Activated naive CD8-positive, alpha-beta T cell treated with anti-CD3 and anti-CD28 coated beads, Interleukin-2, amount 10 ng/mL, durations not matched to agents 7 days and 5 days (primary cell): Measurements from ENCODE around the gene SFTA2. TPM values are rescaled to one million over a fixed set of nuclear protein-coding genes. Genes with fewer than 3 reads are reported as not detected.
"Not testable (repeated sequence)": the region's sequence is repeated elsewhere in the genome, so short reads cannot be mapped to it uniquely, and the experiment has no call there.

ENCODE experiments used
- ATAC-seq: fragments of 150-1000 bp; cut with Tn5 transposase; one replicate; pipeline ENCODE4 v1.10.0; 2021; ENCODE audit warnings: low read depth, moderate library complexity
- POLR2A ChIA-PET: fragments of 350-600 bp; sonication (Branson Sonifier 250); formaldehyde crosslinking; loops from one replicate; lab custom pipeline; 2021; ENCODE audit warnings: antibody characterized with exemption; lab: Charles Lee
- DNase-seq: peaks from one replicate; pipeline ENCODE4 v3.0.0; 2021
- H3K27ac Mint-ChIP-seq: one replicate; pipeline ENCODE4 v1.8.0; 2022; ENCODE audit warnings: mild to moderate bottlenecking, mixed read lengths
- H3K27me3 Mint-ChIP-seq: one replicate; pipeline ENCODE4 v1.8.0; 2022; ENCODE audit warnings: mild to moderate bottlenecking, moderate library complexity, mixed read lengths
- H3K36me3 Mint-ChIP-seq: one replicate; pipeline ENCODE4 v1.8.0; 2021; ENCODE audit warnings: mild to moderate bottlenecking, mixed read lengths
- H3K4me1 Mint-ChIP-seq: one replicate; pipeline ENCODE4 v1.8.0; 2021; ENCODE audit warnings: mixed read lengths
- H3K4me3 Mint-ChIP-seq: one replicate; pipeline ENCODE4 v1.8.0; 2022; ENCODE audit warnings: mild to moderate bottlenecking, moderate library complexity, mixed read lengths
- H3K9me3 Mint-ChIP-seq: one replicate; pipeline ENCODE4 v1.8.0; 2021; ENCODE audit warnings: mixed read lengths
- total RNA-seq, 2 experiments: library from RNA; stranded (reverse); gene quantifications; one replicate each; pipeline ENCODE4 v1.2.3, GENCODE V29; 2021

SFTA2 gene
- total RNA-seq, 2 experiments from 2014 or later, result not detected

- DNase-seq (no peak), ATAC-seq (no peak)
- Mint-ChIP-seq H3K27ac (no peak overlapping the region), H3K36me3 (no peaks in the 10 kb centered on the region), H3K4me1 (no peaks in the 10 kb centered on the region), H3K27me3 (peaks cover 28% of the 10 kb centered on the region), H3K4me3 (no peak overlapping the region), H3K9me3 (no peaks in the 10 kb centered on the region)
- POLR2A ChIA-PET, result no interaction called here
These were observed 5.3 kb upstream of the SFTA2 start for GRCh38 chr6:30937265-30937664.

DNA sequence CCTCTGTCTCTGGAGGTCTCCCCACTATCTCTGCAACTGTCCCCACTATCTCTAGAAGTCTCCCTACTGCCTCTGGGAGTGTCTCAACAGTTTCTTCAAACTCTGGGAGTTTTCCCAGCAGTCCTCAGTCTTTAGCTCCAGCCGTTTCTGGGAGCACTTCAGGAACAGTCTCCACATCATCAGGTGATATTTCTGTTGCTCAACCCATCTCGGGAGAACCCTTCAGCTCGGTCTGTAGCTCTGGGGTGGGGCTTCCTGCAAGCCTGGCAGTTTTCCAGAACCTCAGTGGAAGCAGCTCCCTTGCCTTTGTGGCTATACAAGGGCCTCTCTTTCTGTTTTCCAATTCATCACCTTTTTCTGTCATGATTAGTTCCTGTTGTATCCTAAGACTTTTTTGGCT is 3.0 kb upstream of the SFTA2 start:
- H3K27me3 Mint-ChIP-seq, result peaks cover 12% of the 10 kb centered on the region
- no peak for ATAC-seq
- no peaks in the 10 kb centered on the region for H3K9me3 Mint-ChIP-seq
- H3K27ac Mint-ChIP-seq, result no peak overlapping the region
- H3K4me3 Mint-ChIP-seq, result no peak overlapping the region
- peaks cover 1% of the 10 kb centered on the region for H3K36me3 Mint-ChIP-seq
- POLR2A ChIA-PET, result no interaction called here
- no peaks in the 10 kb centered on the region for H3K4me1 Mint-ChIP-seq
- no peak for DNase-seq

DNA sequence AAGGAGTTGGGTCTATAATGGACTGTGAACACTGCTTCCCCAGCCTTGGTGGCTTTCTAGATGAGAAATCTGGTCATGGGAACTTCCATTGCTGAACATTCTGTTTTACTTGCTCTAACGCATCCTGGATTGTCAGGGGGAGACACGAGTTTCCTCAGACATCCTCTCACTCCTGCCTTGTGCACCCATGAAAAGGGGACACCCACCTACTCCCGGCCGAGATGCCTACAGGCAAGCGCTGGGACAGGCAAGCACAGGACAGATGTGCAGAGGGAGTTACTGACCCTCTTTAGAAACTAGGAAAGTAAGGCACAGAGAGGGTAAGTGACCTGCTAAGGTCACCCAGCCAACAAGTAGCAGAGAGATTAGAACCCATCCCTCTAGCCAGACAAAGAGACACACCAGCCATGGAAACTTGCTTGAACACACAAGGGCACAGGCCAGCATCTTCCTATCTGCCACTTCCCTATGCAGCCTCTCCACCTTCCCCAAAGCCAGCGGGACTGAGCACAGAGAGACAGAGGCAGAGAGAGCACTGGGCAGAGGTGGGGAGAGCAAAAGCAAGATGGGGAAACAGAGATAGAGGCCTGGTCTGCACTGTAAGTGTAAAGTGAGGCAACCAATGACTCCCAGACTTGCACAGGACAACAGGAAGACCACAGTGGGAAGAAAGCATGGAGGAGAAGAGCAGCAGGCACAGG is 845 bp upstream of the SFTA2 start:
- no peaks in the 10 kb centered on the region for H3K4me1 Mint-ChIP-seq
- H3K27ac Mint-ChIP-seq, result no peak overlapping the region
- peaks cover 7% of the 10 kb centered on the region for H3K27me3 Mint-ChIP-seq
- DNase-seq, result no peak
- POLR2A ChIA-PET, result no interaction called here
- peaks cover 3% of the 10 kb centered on the region for H3K9me3 Mint-ChIP-seq
- peaks cover 13% of the 10 kb centered on the region for H3K36me3 Mint-ChIP-seq
- no peak overlapping the region for H3K4me3 Mint-ChIP-seq
- no peak for ATAC-seq

DNA sequence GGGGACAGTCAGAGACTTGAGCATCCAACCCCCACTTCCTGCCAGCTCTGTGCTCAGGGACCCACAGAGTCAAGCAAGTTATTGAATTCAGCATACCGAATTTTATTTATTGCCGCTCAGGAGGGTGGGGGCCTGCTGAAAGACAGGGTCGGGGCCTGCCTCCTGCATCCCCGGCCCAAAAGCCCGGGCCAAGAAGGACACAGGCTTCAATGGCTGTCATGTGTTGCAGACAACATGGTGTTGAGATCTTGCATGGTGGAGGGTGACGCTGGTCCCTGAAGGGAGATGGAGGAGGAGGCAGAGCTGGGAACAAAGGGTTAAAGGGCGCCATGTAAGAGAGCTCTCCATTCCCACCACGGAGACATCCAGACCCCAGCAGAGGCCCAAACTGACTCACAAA is 698 bp downstream of the SFTA2 start:
- H3K36me3 Mint-ChIP-seq, result peaks cover 23% of the 10 kb centered on the region
- peaks cover 3% of the 10 kb centered on the region for H3K9me3 Mint-ChIP-seq
- ATAC-seq, result no peak
- no peak overlapping the region for H3K4me3 Mint-ChIP-seq
- H3K27ac Mint-ChIP-seq, result no peak overlapping the region
- H3K27me3 Mint-ChIP-seq, result peaks cover 5% of the 10 kb centered on the region
- POLR2A ChIA-PET, result interaction anchor here (1.6 kb wide), 1 partner anchor 24 kb away, joined by 3 read pairs; no protein-coding TSS in a partner anchor
- DNase-seq, result no peak
- H3K4me1 Mint-ChIP-seq, result no peaks in the 10 kb centered on the region

DNA sequence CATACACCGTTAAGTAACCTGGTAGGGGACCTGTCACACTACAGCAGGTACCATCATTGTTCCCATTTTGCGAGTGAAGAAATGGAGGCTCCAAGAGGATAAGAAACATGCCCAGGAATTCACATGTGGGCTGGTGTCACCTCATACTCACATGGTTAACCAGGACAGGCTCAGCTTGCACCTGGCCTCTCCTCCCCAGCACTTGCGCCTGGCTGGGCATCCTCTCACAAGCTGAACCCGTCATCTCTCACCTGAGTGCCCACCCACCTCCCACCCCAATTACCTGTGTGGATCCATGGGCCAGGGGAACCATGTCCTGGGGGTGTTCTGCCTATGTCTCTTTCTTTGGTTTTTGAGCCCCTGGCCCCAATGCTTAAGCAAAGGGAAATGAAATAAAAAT is 1.5 kb downstream of the SFTA2 start:
- Mint-ChIP-seq H3K27me3 (peaks cover 3% of the 10 kb centered on the region), H3K4me1 (no peaks in the 10 kb centered on the region), H3K4me3 (no peak overlapping the region), H3K36me3 (peaks cover 26% of the 10 kb centered on the region), H3K9me3 (peaks cover 3% of the 10 kb centered on the region), H3K27ac (no peak overlapping the region)
- no peak for DNase-seq
- POLR2A ChIA-PET, result interaction anchor here (1.6 kb wide), 1 partner anchor 25 kb away, joined by 3 read pairs; no protein-coding TSS in a partner anchor
- ATAC-seq, result no peak

- DNase-seq, result no peak
- no peaks in the 10 kb centered on the region for H3K4me1 Mint-ChIP-seq
These were observed 3.3 kb downstream of the SFTA2 start for GRCh38 chr6:30928677-30929076.

DNA sequence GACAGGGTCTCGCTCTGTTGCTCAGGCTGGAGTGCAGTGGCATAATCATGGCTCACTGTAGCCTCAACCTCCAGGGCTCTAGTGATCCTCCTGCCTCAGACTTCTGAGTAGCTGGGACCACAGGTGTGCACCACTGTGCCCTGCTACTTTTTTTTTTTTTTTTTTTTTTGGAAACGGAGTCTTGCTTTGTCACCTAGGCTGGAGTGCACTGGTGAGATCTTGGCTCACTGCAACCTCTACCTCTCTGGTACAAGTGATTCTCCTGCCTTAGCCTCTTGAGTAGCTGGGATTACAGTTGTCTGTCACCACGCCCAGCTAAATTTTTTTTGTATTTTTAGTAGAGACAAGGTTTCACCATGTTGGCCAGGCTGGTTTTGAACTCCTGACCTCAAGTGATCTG is 4.9 kb downstream of the SFTA2 start:
- H3K9me3 Mint-ChIP-seq, POLR2A ChIA-PET, H3K27ac Mint-ChIP-seq, ATAC-seq, DNase-seq, H3K27me3 Mint-ChIP-seq, H3K4me1 Mint-ChIP-seq, H3K4me3 Mint-ChIP-seq: not testable (repeated sequence)
- H3K36me3 Mint-ChIP-seq, result peaks cover 26% of the 10 kb centered on the region

More at GRCh38 chr6:30928677-30929076, 3.3 kb downstream of the SFTA2 start:
- ATAC-seq, result no peak
- POLR2A ChIA-PET, result interaction anchor here (0.7 kb wide), 1 partner anchor 15 kb away, joined by 3 read pairs; the partner anchor contains the start of gene VARS2
- peaks cover 3% of the 10 kb centered on the region for H3K9me3 Mint-ChIP-seq
- H3K4me3 Mint-ChIP-seq, result no peak overlapping the region
- H3K27me3 Mint-ChIP-seq, result no peaks in the 10 kb centered on the region
- H3K36me3 Mint-ChIP-seq, result peaks cover 26% of the 10 kb centered on the region
- H3K27ac Mint-ChIP-seq, result no peak overlapping the region

- DNase-seq, result no peak
- peaks cover 26% of the 10 kb centered on the region for H3K36me3 Mint-ChIP-seq
- no peaks in the 10 kb centered on the region for H3K27me3 Mint-ChIP-seq
- ATAC-seq, result no peak
- POLR2A ChIA-PET, result interaction anchor here (1.0 kb wide), 1 partner anchor 13 kb away, joined by 3 read pairs; the partner anchor contains the start of gene VARS2
- no peak overlapping the region for H3K27ac Mint-ChIP-seq
- H3K4me1 Mint-ChIP-seq, result peaks cover 5% of the 10 kb centered on the region
- no peak overlapping the region for H3K4me3 Mint-ChIP-seq
- peaks cover 3% of the 10 kb centered on the region for H3K9me3 Mint-ChIP-seq
These were observed 5.3 kb downstream of the SFTA2 start for GRCh38 chr6:30926644-30927043.

- H3K27me3 Mint-ChIP-seq, ATAC-seq, H3K4me1 Mint-ChIP-seq, H3K27ac Mint-ChIP-seq, H3K9me3 Mint-ChIP-seq, DNase-seq, H3K4me3 Mint-ChIP-seq: not testable (repeated sequence)
- peaks cover 27% of the 10 kb centered on the region for H3K36me3 Mint-ChIP-seq
- POLR2A ChIA-PET, result interaction anchor here (0.5 kb wide), 1 partner anchor 180 kb away, joined by 4 read pairs; the partner anchor contains the start of gene IER3
These were observed 7.8 kb downstream of the SFTA2 start for GRCh38 chr6:30924040-30924627.

GRCh38 chr6:30922447-30922852 is 9.5 kb downstream of the SFTA2 start:
- Mint-ChIP-seq H3K4me3 (no peak overlapping the region), H3K4me1 (peaks cover 11% of the 10 kb centered on the region), H3K27ac (peak overlapping the region; percentile 34), H3K27me3 (no peaks in the 10 kb centered on the region), H3K9me3 (no peaks in the 10 kb centered on the region), H3K36me3 (peaks cover 17% of the 10 kb centered on the region)
- POLR2A ChIA-PET, result no interaction called here
- DNase-seq (no peak), ATAC-seq (no peak)

DNA sequence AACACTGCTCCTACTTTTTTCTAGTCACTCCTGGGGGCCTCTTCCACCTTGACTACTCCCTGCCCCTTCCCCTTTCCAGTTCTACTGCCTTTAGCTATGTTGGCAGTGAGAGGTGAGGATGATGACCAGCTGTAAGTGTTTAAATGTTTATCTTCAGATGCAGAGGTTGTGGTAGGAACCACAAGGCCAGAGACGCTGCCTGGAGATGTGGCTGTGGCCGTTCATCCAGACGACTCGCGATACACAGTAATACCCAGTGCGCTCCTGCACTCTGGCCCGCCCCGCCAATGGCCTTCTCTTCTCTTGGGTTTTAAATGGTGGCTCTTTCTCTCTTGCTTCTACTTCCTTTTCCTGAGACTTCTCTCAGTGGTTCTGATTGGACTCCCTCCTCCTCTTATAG is 13.3 kb downstream of the SFTA2 start:
- Mint-ChIP-seq H3K4me3 (no peak overlapping the region), H3K27ac (no peak overlapping the region), H3K4me1 (peaks cover 23% of the 10 kb centered on the region), H3K9me3 (no peaks in the 10 kb centered on the region), H3K27me3 (no peaks in the 10 kb centered on the region), H3K36me3 (peaks cover 6% of the 10 kb centered on the region)
- POLR2A ChIA-PET, result no interaction called here
- no peak for DNase-seq
- no peak for ATAC-seq

- Mint-ChIP-seq H3K27me3 (no peaks in the 10 kb centered on the region), H3K4me3 (no peak overlapping the region), H3K4me1 (peaks cover 23% of the 10 kb centered on the region), H3K36me3 (peaks cover 12% of the 10 kb centered on the region), H3K9me3 (no peaks in the 10 kb centered on the region), H3K27ac (no peak overlapping the region)
- POLR2A ChIA-PET, result no interaction called here
- ATAC-seq (no peak), DNase-seq (no peak)
These were observed 14.5 kb downstream of the SFTA2 start for GRCh38 chr6:30917487-30917886.

DNA sequence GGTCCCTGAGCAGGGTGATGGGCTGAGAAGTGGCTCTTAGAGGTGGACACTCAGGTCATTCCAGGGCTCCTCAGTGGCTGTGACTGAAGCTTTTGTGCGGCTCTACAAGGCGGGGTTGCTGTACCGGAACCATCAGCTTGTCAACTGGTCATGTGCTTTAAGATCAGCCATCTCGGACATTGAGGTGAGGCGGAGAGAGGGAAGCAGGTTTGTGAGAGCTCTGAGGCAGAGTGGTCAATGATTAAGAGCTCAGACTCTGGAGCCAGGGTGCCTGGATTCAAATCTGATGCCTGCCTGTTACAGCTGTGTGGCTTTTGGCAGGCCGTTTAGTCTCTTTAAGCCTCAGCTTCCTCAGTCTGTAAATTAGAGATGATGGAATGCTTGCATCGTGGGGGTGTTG is 14.9 kb downstream of the SFTA2 start:
- H3K4me3 Mint-ChIP-seq, result no peak overlapping the region
- H3K36me3 Mint-ChIP-seq, result peaks cover 15% of the 10 kb centered on the region
- POLR2A ChIA-PET, result no interaction called here
- no peak overlapping the region for H3K27ac Mint-ChIP-seq
- no peaks in the 10 kb centered on the region for H3K27me3 Mint-ChIP-seq
- peaks cover 21% of the 10 kb centered on the region for H3K4me1 Mint-ChIP-seq
- H3K9me3 Mint-ChIP-seq, result no peaks in the 10 kb centered on the region
- ATAC-seq (no peak), DNase-seq (no peak)

DNA sequence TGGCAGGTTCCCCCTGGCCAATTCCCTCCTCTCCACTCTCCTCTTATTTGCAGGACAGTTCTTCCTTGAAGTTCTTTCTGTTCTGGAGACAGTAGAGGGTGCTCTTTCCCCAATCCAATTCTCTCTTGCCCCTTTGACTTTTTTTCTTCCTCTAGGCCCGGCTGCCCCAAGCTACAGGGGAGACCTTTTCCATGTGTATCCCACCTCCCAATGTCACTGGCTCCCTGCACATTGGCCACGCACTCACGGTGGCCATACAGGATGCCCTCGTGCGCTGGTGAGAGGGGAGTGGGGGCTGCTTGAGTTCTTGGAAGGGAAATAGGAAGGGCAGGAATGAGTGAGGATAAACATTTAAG is 16.4 kb downstream of the SFTA2 start:
- H3K27me3 Mint-ChIP-seq, result no peaks in the 10 kb centered on the region
- peaks cover 24% of the 10 kb centered on the region for H3K4me1 Mint-ChIP-seq
- peak overlapping the region; percentile 62 for H3K27ac Mint-ChIP-seq
- H3K4me3 Mint-ChIP-seq, result peak overlapping the region; percentile 98
- no peaks in the 10 kb centered on the region for H3K9me3 Mint-ChIP-seq
- DNase-seq (no peak), ATAC-seq (no peak)
- peaks cover 17% of the 10 kb centered on the region for H3K36me3 Mint-ChIP-seq
- POLR2A ChIA-PET, result interaction anchor here (0.5 to 2.9 kb wide), 4 partner anchors 86 to 185 kb away, joined by 3 to 13 read pairs (median 4); no protein-coding TSS in a partner anchor
